ENCODE measurements around the gene E2F4. TPM values are rescaled to one million over a fixed set of nuclear protein-coding genes. Genes with fewer than 3 reads are reported as not detected.

Gene E2F4
- total RNA-seq, 1 donor from 2014 or later, result 35.3 TPM

DNA sequence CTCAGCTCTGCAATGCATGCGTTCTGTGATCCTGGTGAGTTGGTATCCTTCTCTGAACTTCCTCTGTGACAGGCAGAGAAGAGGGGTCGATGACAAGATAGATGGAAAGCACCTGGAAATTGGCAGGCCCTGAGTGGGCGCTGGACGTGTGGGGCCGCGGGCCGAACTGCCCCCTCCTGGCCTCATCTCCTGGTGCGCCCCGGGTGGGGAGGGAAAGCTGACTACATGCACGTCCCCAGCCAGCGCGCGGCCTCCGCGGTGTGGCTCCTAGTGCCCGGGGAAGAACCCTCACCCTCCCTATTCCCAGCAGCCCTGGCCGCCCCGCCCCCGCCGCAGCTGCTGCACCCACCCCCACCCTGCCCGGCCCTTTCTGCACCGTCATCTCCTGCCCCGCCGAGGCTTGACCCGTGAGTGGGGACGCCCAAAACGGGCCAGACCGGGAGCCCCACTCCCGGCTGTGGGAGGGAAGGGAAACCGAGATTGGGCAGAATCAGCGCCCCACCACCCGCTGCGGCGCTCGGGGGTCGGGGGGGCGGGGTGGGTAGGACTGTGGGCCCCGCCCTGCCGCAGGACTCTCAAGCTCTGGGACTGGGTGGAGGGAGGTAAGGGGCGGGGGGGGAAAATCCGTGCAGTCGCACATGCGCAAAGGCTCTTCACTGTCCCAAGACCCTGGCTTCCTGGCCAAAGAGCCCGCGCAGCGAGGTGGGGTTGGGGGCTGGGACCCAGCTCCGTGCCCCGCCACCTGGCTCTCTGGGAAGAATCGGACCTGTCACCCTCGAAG, 21.6 kb upstream of the E2F4 start, which contains the start of gene NOL3:
Gene NOL3 (plus strand): TSS at position 371 of the 781 bp plus-strand sequence.
- H2AFZ ChIP-seq (replicated peaks), result peak within 1 kb of the TSS; percentile 83
- no peaks in the 10 kb centered on the region for H3K79me2 ChIP-seq (ENCODE audit: low read depth)

GRCh38 chr16:67170949-67171649, 20.9 kb upstream of the E2F4 start:
- Histone ChIP-seq H3K79me2 (ENCODE audit: low read depth) (no peaks in the 10 kb centered on the region), H3K4me2 (peak overlapping the region; percentile 80), H3K9me3 (ENCODE audit: low read depth) (no peaks in the 10 kb centered on the region), H3K27me3 (peaks cover 100% of the 10 kb centered on the region), H3K9ac (no peak overlapping the region), H4K20me1 (ENCODE audit: low read depth) (peaks cover 41% of the 10 kb centered on the region), H2AFZ (replicated peaks) (peak overlapping the region; percentile 83), H3K36me3 (no peaks in the 10 kb centered on the region), H3F3A (ENCODE audit: low read depth) (peaks cover 37% of the 10 kb centered on the region), H3K4me1 (peaks cover 11% of the 10 kb centered on the region), H3K4me3 (peak overlapping the region; percentile 63), H3K27ac (no peak overlapping the region)
- Mint-ChIP-seq H3K27me3 (ENCODE audit: insufficient read depth, low read depth) (peaks cover 73% of the 10 kb centered on the region), H3K36me3 (peaks cover 1% of the 10 kb centered on the region), H3K27ac (no peak overlapping the region), H3K9me3 (no peaks in the 10 kb centered on the region), H3K4me1 (peaks cover 23% of the 10 kb centered on the region), H3K4me3 (peak overlapping the region; percentile 80)
- TF ChIP-seq EZH2 (IDR thresholded peaks at IDR 0.05) (no peak), EZH2phosphoT487 (IDR thresholded peaks at IDR 0.05) (no peak), CTCF (IDR thresholded peaks at IDR 0.05) (no peak)
- no peak for DNase-seq (ENCODE audit: low spot score)

More for the DNA sequence above, 21.6 kb upstream of the E2F4 start, which contains the start of gene NOL3:
- Histone ChIP-seq H4K20me1 (ENCODE audit: low read depth) (peaks cover 36% of the 10 kb centered on the region), H3K36me3 (no peaks in the 10 kb centered on the region), H3K4me2 (peak within 1 kb of the TSS; percentile 80), H3K27me3 (peaks cover 100% of the 10 kb centered on the region), H3K9ac (no peak within 1 kb of the TSS), H3K4me3 (peak within 1 kb of the TSS; percentile 63), H3F3A (ENCODE audit: low read depth) (peaks cover 37% of the 10 kb centered on the region), H3K27ac (no peak within 1 kb of the TSS), H3K9me3 (ENCODE audit: low read depth) (no peaks in the 10 kb centered on the region), H3K4me1 (peaks cover 11% of the 10 kb centered on the region)
- no peaks in the 10 kb centered on the region for H3K36me3 Mint-ChIP-seq
- H3K4me3 Mint-ChIP-seq, result peak within 1 kb of the TSS; percentile 86
- H3K4me1 Mint-ChIP-seq, result peaks cover 23% of the 10 kb centered on the region
- peak within 1 kb of the TSS; percentile 53 for H3K27ac Mint-ChIP-seq
- DNase-seq (ENCODE audit: low spot score), result peak; percentile 87
- no peaks in the 10 kb centered on the region for H3K9me3 Mint-ChIP-seq
- H3K27me3 Mint-ChIP-seq (ENCODE audit: insufficient read depth, low read depth), result peaks cover 70% of the 10 kb centered on the region
- TF ChIP-seq EZH2 (IDR thresholded peaks at IDR 0.05), result peak; percentile 5
- TF ChIP-seq EZH2phosphoT487 (IDR thresholded peaks at IDR 0.05), result no peak
- no peak for TF ChIP-seq CTCF (IDR thresholded peaks at IDR 0.05)

GRCh38 chr16:67173323-67173722, 18.6 kb upstream of the E2F4 start:
- H3K79me2 ChIP-seq (ENCODE audit: low read depth), result no peaks in the 10 kb centered on the region
- H3K4me1 ChIP-seq, result peaks cover 11% of the 10 kb centered on the region
- Mint-ChIP-seq H3K27me3 (ENCODE audit: insufficient read depth, low read depth) (peaks cover 59% of the 10 kb centered on the region), H3K27ac (no peak overlapping the region), H3K4me3 (peak overlapping the region; percentile 82), H3K9me3 (no peaks in the 10 kb centered on the region), H3K4me1 (peaks cover 23% of the 10 kb centered on the region), H3K36me3 (peaks cover 2% of the 10 kb centered on the region)
- no peak overlapping the region for H2AFZ ChIP-seq (replicated peaks)
- peaks cover 57% of the 10 kb centered on the region for H4K20me1 ChIP-seq (ENCODE audit: low read depth)
- peak overlapping the region; percentile 87 for H3K4me2 ChIP-seq
- H3K9me3 ChIP-seq (ENCODE audit: low read depth), result no peaks in the 10 kb centered on the region
- peak overlapping the region; percentile 46 for H3K4me3 ChIP-seq
- no peak for DNase-seq (ENCODE audit: low spot score)
- H3K27ac ChIP-seq, result no peak overlapping the region
- no peaks in the 10 kb centered on the region for H3K36me3 ChIP-seq
- no peak overlapping the region for H3K9ac ChIP-seq
- peaks cover 37% of the 10 kb centered on the region for H3F3A ChIP-seq (ENCODE audit: low read depth)
- TF ChIP-seq EZH2phosphoT487 (IDR thresholded peaks at IDR 0.05) (no peak), EZH2 (IDR thresholded peaks at IDR 0.05) (no peak), CTCF (IDR thresholded peaks at IDR 0.05) (no peak)
- peaks cover 100% of the 10 kb centered on the region for H3K27me3 ChIP-seq

Measured in neural progenitor cell (in vitro differentiated cells).